Urothelium cell line (cell line): Measurements from ENCODE around the gene FIGNL1.

Experiments
- DNase-seq: peaks from one replicate; pipeline ENCODE4 v3.0.0; 2011; ENCODE audit warnings: low spot score, mixed read lengths
- FAIRE-seq: peaks from 2 replicates; lab custom pipeline; 2011; peaks lifted over from hg19 to GRCh38; lab: Jason Lieb, UNC

Gene FIGNL1

GRCh38 chr7:50400114-50400513 is 50.0 kb downstream of the FIGNL1 start:
- FAIRE-seq, result peak; percentile 59
- no peak for DNase-seq

DNA sequence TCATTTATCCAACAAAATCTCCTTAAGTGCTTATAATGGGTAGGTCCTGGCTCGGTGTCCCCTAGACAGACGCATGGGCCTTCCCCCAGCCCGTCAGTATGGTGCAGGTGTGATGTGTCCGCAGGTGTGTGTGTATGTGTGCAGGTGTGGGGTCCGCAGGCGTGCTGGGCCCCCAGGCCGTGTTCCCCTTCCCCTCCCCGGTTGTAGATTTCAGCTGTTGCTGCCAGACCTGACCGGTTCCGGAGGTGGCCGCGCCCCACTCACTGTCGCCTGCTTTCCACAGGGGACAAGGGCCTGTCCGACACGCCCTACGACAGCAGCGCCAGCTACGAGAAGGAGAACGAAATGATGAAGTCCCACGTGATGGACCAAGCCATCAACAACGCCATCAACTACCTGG is 50.5 kb downstream of the FIGNL1 start:
- FAIRE-seq (peak; percentile 91), DNase-seq (no peak)

- DNase-seq, result no peak
- FAIRE-seq, result no peak
These were observed 50.9 kb downstream of the FIGNL1 start for GRCh38 chr7:50399206-50399605.

DNA sequence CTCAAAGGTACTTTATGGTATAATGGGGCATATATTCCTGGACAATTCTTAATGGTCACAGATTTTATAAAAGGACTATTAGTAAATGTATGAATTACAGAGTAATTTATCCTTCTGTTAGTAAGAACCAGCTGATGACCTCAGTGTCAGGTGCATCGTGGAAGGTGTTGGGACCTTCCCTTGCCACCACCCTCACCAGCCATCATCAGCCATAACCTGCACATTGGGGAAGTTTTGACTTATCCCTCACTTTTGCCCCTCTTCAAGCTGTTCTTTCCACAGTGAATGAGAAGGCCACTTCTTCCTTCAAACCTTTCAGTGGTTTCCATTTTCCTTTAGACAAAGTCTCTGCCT is 52.2 kb downstream of the FIGNL1 start:
- DNase-seq, result no peak
- FAIRE-seq, result no peak

GRCh38 chr7:50397320-50397970 is 52.7 kb downstream of the FIGNL1 start:
- DNase-seq (no peak), FAIRE-seq (no peak)

GRCh38 chr7:50396856-50397255 is 53.3 kb downstream of the FIGNL1 start:
- DNase-seq (no peak), FAIRE-seq (no peak)

- DNase-seq (no peak), FAIRE-seq (no peak)
These were observed 55.8 kb downstream of the FIGNL1 start for GRCh38 chr7:50394315-50394714.
